ENCODE measurements around the gene SCRG1.
A peak's percentile ranks its signal among the peaks of the same experiment; 100 is the strongest.

The SCRG1 gene

GRCh38 chr4:173398779-173399415, at the start of gene SCRG1:
Gene SCRG1 (minus strand): TSS chr4:173399116. CDS start chr4:173391414, 7,702 bp downstream.
- DNase-seq: no peak

- DNase-seq: no peak
These were observed 49.2 kb upstream of the SCRG1 start for GRCh38 chr4:173448103-173448502.

- no peak for DNase-seq
These were observed 47.5 kb upstream of the SCRG1 start for GRCh38 chr4:173446416-173446815.

GRCh38 chr4:173443121-173443520, 44.2 kb upstream of the SCRG1 start:
- no peak for DNase-seq

GRCh38 chr4:173442223-173442932, 43.5 kb upstream of the SCRG1 start:
- DNase-seq: no peak

GRCh38 chr4:173440888-173441287, 42.0 kb upstream of the SCRG1 start:
- DNase-seq: no peak

GRCh38 chr4:173436771-173437265, 37.9 kb upstream of the SCRG1 start:
- no peak for DNase-seq

GRCh38 chr4:173436149-173436579, 37.2 kb upstream of the SCRG1 start:
- DNase-seq: no peak

- DNase-seq: no peak
These were observed 35.3 kb upstream of the SCRG1 start for GRCh38 chr4:173434231-173434630.

GRCh38 chr4:173433447-173433846, 34.5 kb upstream of the SCRG1 start:
- DNase-seq: no peak

GRCh38 chr4:173432430-173432829, 33.5 kb upstream of the SCRG1 start:
- no peak for DNase-seq

GRCh38 chr4:173426064-173426463, 27.1 kb upstream of the SCRG1 start:
- no peak for DNase-seq

- no peak for DNase-seq
These were observed 26.2 kb upstream of the SCRG1 start for GRCh38 chr4:173424899-173425805.

- DNase-seq: no peak
These were observed 21.9 kb upstream of the SCRG1 start for GRCh38 chr4:173420801-173421200.

- peak; percentile 27 for DNase-seq
These were observed 21.4 kb upstream of the SCRG1 start for GRCh38 chr4:173420324-173420752.

GRCh38 chr4:173418639-173419038, 19.7 kb upstream of the SCRG1 start:
- DNase-seq: no peak

- DNase-seq: no peak
These were observed 18.9 kb upstream of the SCRG1 start for GRCh38 chr4:173417833-173418232.

- DNase-seq: peak; percentile 54
These were observed 17.2 kb upstream of the SCRG1 start for GRCh38 chr4:173415885-173416653.

- no peak for DNase-seq
These were observed 16.2 kb upstream of the SCRG1 start for GRCh38 chr4:173415092-173415491.

GRCh38 chr4:173414456-173414855, 15.5 kb upstream of the SCRG1 start:
- no peak for DNase-seq

- no peak for DNase-seq
These were observed 14.1 kb upstream of the SCRG1 start for GRCh38 chr4:173413036-173413435.

- no peak for DNase-seq
These were observed 12.3 kb upstream of the SCRG1 start for GRCh38 chr4:173411106-173411693.

All from NCI-H2227 treated with DMSO at 0.1 percent for 48 hours (cell line).